K562 (cell line): ENCODE data around the gene CORO6. TPM values are rescaled to one million over a fixed set of nuclear protein-coding genes. Genes with fewer than 3 reads are reported as not detected.

Experiments
- ATAC-seq: fragments of 200-7000 bp; cut with Tn5 transposase; 3 replicates; pipeline ENCODE4 v1.9.1; 2020; ENCODE audit warnings: moderate library complexity
- BruUV-seq: library from RNA; stranded (reverse); fragments of 400-500 nt; replicated peaks from 2 replicates; lab custom pipeline; 2021; lab: Mats Ljungman, UMichigan
- CTCF ChIA-PET: fragments of 300-600 bp; formaldehyde crosslinking; extraction: SDS; loops from one replicate; lab custom pipeline; 2021; ENCODE audit warnings: low intra/inter-chr PET ratio; lab: Yijun Ruan, JAX
- POLR2A ChIA-PET: fragments of 300-600, 350-650 bp; sonication (Branson Sonifier 250); formaldehyde crosslinking; extraction: SDS; loops from one replicate; lab custom pipeline; 2021; ENCODE audit warnings: antibody characterized with exemption, inconsistent platforms; lab: Yijun Ruan, JAX
- DNase-seq, 4 experiments: peaks; one replicate each; pipeline versions ENCODE4 v3.0.0 to v3.0.0-alpha.2; 2011 to 2018; ENCODE audit warnings: low spot score in 3 of 4, mixed read lengths in 3 of 4; ENCODE audit errors: extremely low read depth in 1 of 4
- FAIRE-seq: peaks from 2 replicates; lab custom pipeline; 2011; peaks lifted over from hg19 to GRCh38; lab: Jason Lieb, UNC
- H2AFZ ChIP-seq: 2 replicates; pipeline ENCODE4 v1.6.0; 2011; ENCODE audit warnings: low read depth, low read length, control low read depth, inconsistent platforms
- H3K27ac ChIP-seq: fragments of 200-600 bp; 3 replicates; pipeline ENCODE4 v1.8.0; 2011; ENCODE audit warnings: low read depth, mild to moderate bottlenecking, control low read depth, inconsistent platforms, low read length, moderate library complexity, mixed read lengths; ENCODE audit errors: extremely low read depth
- H3K27me3 ChIP-seq, 2 experiments: fragments of 300-600 bp in 1 of 2; 2 replicates in 1 of 2; 3 replicates in 1 of 2; pipeline versions ENCODE4 v1.6.0 to v1.8.0; 2011; ENCODE audit warnings: inconsistent platforms in 2 of 2, low read length in 2 of 2, mild to moderate bottlenecking in 1 of 2, mixed read lengths in 1 of 2, moderate library complexity in 1 of 2; ENCODE audit not compliant: control insufficient read depth in 2 of 2, insufficient read depth in 2 of 2
- H3K36me3 ChIP-seq: fragments of 300-600 bp; 3 replicates; pipeline ENCODE4 v1.8.0; 2011; ENCODE audit warnings: mild to moderate bottlenecking, low read length, inconsistent platforms; ENCODE audit not compliant: control insufficient read depth, insufficient read depth
- H3K4me1 ChIP-seq, 2 experiments: fragments of 200-600 bp in 1 of 2; replicated peaks in 1 of 2; 2 replicates in 1 of 2; 3 replicates in 1 of 2; pipeline versions ENCODE4 v1.5.1 to v1.8.0; 2011; ENCODE audit warnings: inconsistent platforms in 2 of 2, low read length in 2 of 2, mild to moderate bottlenecking in 1 of 2, mixed read lengths in 1 of 2, moderate library complexity in 1 of 2; ENCODE audit not compliant: control insufficient read depth in 2 of 2, insufficient read depth in 2 of 2
- H3K4me2 ChIP-seq: 2 replicates; pipeline ENCODE4 v1.6.1; 2011; ENCODE audit warnings: low read length, control low read depth, inconsistent platforms, mixed read lengths; ENCODE audit not compliant: insufficient read depth
- H3K4me3 ChIP-seq: fragments of 200-600 bp; sonication (generic), shearing (Covaris generic); 2 replicates; pipeline ENCODE4 v1.5.1; 2016; ENCODE audit warnings: control low read depth, inconsistent platforms
- H3K79me2 ChIP-seq: fragments of 200-600 bp; 3 replicates; pipeline ENCODE4 v1.8.0; 2011; ENCODE audit warnings: low read length, inconsistent platforms; ENCODE audit not compliant: control insufficient read depth, insufficient read depth
- H3K9ac ChIP-seq, 2 experiments: 2 replicates each; pipeline versions ENCODE4 v1.6.0 to v1.6.1; 2011; ENCODE audit warnings: low read depth in 2 of 2, low read length in 2 of 2, control low read depth in 1 of 2, inconsistent platforms in 1 of 2, mild to moderate bottlenecking in 1 of 2, mixed read lengths in 1 of 2; ENCODE audit not compliant: insufficient read depth in 1 of 2
- H3K9me1 ChIP-seq: one replicate; pipeline ENCODE4 v1.6.0; 2011; ENCODE audit warnings: inconsistent platforms, mild to moderate bottlenecking, low read length, moderate library complexity; ENCODE audit not compliant: control insufficient read depth, insufficient read depth
- H3K9me3 ChIP-seq: replicated peaks from 2 replicates; pipeline ENCODE4 v1.5.1; 2011; ENCODE audit warnings: low read depth, low read length, inconsistent platforms; ENCODE audit not compliant: control insufficient read depth, insufficient read depth
- H4K20me1 ChIP-seq: replicated peaks from 2 replicates; pipeline ENCODE4 v1.6.1; 2011; ENCODE audit warnings: low read length, inconsistent platforms, mixed read lengths; ENCODE audit not compliant: control insufficient read depth, insufficient read depth
- BACH1 ChIP-seq: fragments of 200-800 bp; sonication (Bioruptor generic); IDR thresholded peaks from 2 replicates; pipeline ENCODE4 v1.6.1; 2016; ENCODE audit warnings: missing genetic modification characterization, missing compliant biosample characterization
- CBX5 ChIP-seq: IDR thresholded peaks from 2 replicates; pipeline ENCODE4 v1.6.1; 2014; ENCODE audit warnings: low read depth, borderline replicate concordance
- ELK3 ChIP-seq: fragments of 450-650 bp; formaldehyde crosslinking; IDR thresholded peaks from 2 replicates; pipeline ENCODE4 v1.4.0; 2020; ENCODE audit warnings: mild to moderate bottlenecking
- HBP1 ChIP-seq: fragments of 450-650 bp; formaldehyde crosslinking; IDR thresholded peaks from 2 replicates; pipeline ENCODE4 v1.4.0; 2022; ENCODE audit warnings: missing genetic modification characterization
- MAX ChIP-seq: sonication (generic); formaldehyde crosslinking; IDR thresholded peaks from 2 replicates; pipeline ENCODE4 v1.9.0; 2022; ENCODE audit warnings: mild to moderate bottlenecking, missing genetic modification reagents
- NFYB ChIP-seq: IDR thresholded peaks from 2 replicates; pipeline ENCODE4 v1.6.1; 2011; ENCODE audit warnings: mild to moderate bottlenecking, moderate library complexity; ENCODE audit not compliant: insufficient read length; ENCODE audit errors: extremely low read depth
- NR2F6 ChIP-seq: fragments of 450-650 bp; formaldehyde crosslinking; IDR thresholded peaks from 2 replicates; pipeline ENCODE4 v1.4.0; 2020; ENCODE audit warnings: mild to moderate bottlenecking
- NR3C1 ChIP-seq: sonication (generic); formaldehyde crosslinking; IDR thresholded peaks from 2 replicates; pipeline ENCODE4 v1.8.1; 2022; ENCODE audit warnings: missing genetic modification reagents
- RCOR1 ChIP-seq, 2 experiments: IDR thresholded peaks; 2 replicates each; pipeline ENCODE4 v1.6.1; 2012; ENCODE audit warnings: low read depth in 2 of 2, low read length in 2 of 2, borderline replicate concordance in 1 of 2, improper control_type of control experiment in 1 of 2
- SMARCE1 ChIP-seq: fragments of 450-650 bp; IDR thresholded peaks from 2 replicates; pipeline ENCODE4 v1.7.1; 2016; ENCODE audit warnings: mild to moderate bottlenecking
- TBP ChIP-seq: optimal IDR thresholded peaks from 2 replicates; pipeline ENCODE3; 2011; ENCODE audit warnings: low read depth, low read length, improper control_type of control experiment
- TOE1 ChIP-seq, 2 experiments: fragments of 450-650 bp in 1 of 2; sonication (generic) in 1 of 2; formaldehyde crosslinking in 1 of 2; IDR thresholded peaks; 2 replicates each; pipeline versions ENCODE4 v1.7.1 to v1.8.0; 2016 to 2022; ENCODE audit warnings: borderline replicate concordance in 2 of 2, mild to moderate bottlenecking in 2 of 2, antibody characterized with exemption in 1 of 2, inconsistent platforms in 1 of 2, low read depth in 1 of 2, missing genetic modification reagents in 1 of 2, moderate library complexity in 1 of 2
- ZBED1 ChIP-seq: IDR thresholded peaks from 2 replicates; pipeline ENCODE4 v1.6.1; 2014
- ZHX1 ChIP-seq: fragments of 150-350 bp; conservative IDR thresholded peaks from 2 replicates; pipeline ENCODE4 v1.6.1; 2014; ENCODE audit warnings: low read length
- ZNF133 ChIP-seq: fragments of 250-450 bp; sonication (Bioruptor Pico); IDR thresholded peaks from 2 replicates; pipeline ENCODE4 v1.4.0; 2020; ENCODE audit warnings: mild to moderate bottlenecking
- ZNF644 ChIP-seq: fragments of 200-800 bp; sonication (Bioruptor generic); IDR thresholded peaks from 2 replicates; pipeline ENCODE4 v1.6.1; 2016; ENCODE audit warnings: low read depth, missing genetic modification characterization, missing compliant biosample characterization
- ZNF830 ChIP-seq: fragments of 250-450 bp; sonication (Bioruptor Pico); IDR thresholded peaks from 2 replicates; pipeline ENCODE4 v1.5.0; 2021; ENCODE audit warnings: mild to moderate bottlenecking
- WGBS: fragments of 100-300 bp; shearing (Covaris generic); methylation state at CpG from one replicate; pipeline ENCODE4 v1.1.6; 2016; ENCODE audit warnings: low coverage, mixed read lengths; ENCODE audit not compliant: insufficient coverage; ENCODE audit errors: missing lambda C conversion rate; 5-methylcytosine and 5-hydroxymethylcytosine counted together
- in situ Hi-C: fragments of 300-500 bp; cut with MboI; formaldehyde crosslinking; loops from 4 replicates; pipeline ENCODE4 v1.15.0; 2018; ENCODE audit warnings: inconsistent platforms, mixed read lengths
- intact Hi-C: fragments of 100-400 bp; cut with micrococcal nuclease; formaldehyde crosslinking; loops from 2 replicates; pipeline ENCODE4 v1.14.2; 2022
- polyA plus RNA-seq, 8 experiments: library from polyadenylated mRNA; depleted of rRNA in 4 of 8; stranded (reverse) in 5 of 8; unstranded in 3 of 8; fragments of >200 nt; fragmentation: Nextera tagmentation in 2 of 8; fragmentation: Illumina TruSeq in 1 of 8; extraction: Ambion mirVana in 2 of 8; extraction: Trizol in 1 of 8; gene quantifications; 2 replicates each; pipeline versions ENCODE4 v1.2.1 to v1.2.3, GENCODE V29; 2011 to 2014; ENCODE audit warnings: inconsistent platforms in 1 of 8, missing spikeins in 1 of 8
- total RNA-seq, 7 experiments: library from RNA; depleted of rRNA in 6 of 7; stranded (reverse); fragments of >200 nt in 6 of 7; fragmentation: Illumina TruSeq in 2 of 7; extraction: Trizol in 2 of 7; gene quantifications; 2 replicates each; pipeline versions ENCODE4 v1.2.1 to v1.2.3, GENCODE V29; 2011 to 2021; ENCODE audit warnings: low replicate concordance in 1 of 7

Gene CORO6
- total and polyA plus RNA-seq, 9 of the 15 experiments (the other 6 are each of a cell fraction or from before 2014, with no cell fraction given), result 0.04 to 11.9 (median 2.4) TPM

- Histone ChIP-seq H4K20me1 (no peaks in the 10 kb centered on the region), H3K9ac (peak overlapping the region in 1 of 2 experiments; percentile 79; a peak in 2 of 4 replicates), H3K4me1 (peaks cover 0 to 13% of the 10 kb centered on the region in 2 experiments; a peak in 2 of 5 replicates), H2AFZ (no peak overlapping the region), H3K36me3 (peaks cover 3% of the 10 kb centered on the region; the same call in 1 of the 3 replicates), H3K79me2 (no peaks in the 10 kb centered on the region), H3K9me1 (peaks cover 7% of the 10 kb centered on the region), H3K27me3 (no peaks in the 10 kb centered on the region), H3K27ac (no peak overlapping the region), H3K4me3 (no peak overlapping the region), H3K4me2 (no peak overlapping the region), H3K9me3 (no peaks in the 10 kb centered on the region)
- ChIA-PET CTCF (interaction anchor here (0.7 kb wide), 1 partner anchor 961 kb away, joined by 3 read pairs; no protein-coding TSS in a partner anchor), POLR2A (no interaction called here)
- DNase-seq (no peak), ATAC-seq (no peak), FAIRE-seq (no peak)
- 55% methylated on average over 23 of the region's 29 CpGs for WGBS
- BruUV-seq, result no TSS peak
- TF ChIP-seq ZNF133 (CRISPR knock-in tag) (no peak), SMARCE1 (no peak), ZNF644 (no peak), CBX5 (no peak), HBP1 (CRISPR knock-in tag) (no peak), NR3C1 (CRISPR knock-in tag) (no peak), ZNF830 (CRISPR knock-in tag) (no peak), MAX (CRISPR knock-in tag) (no peak), TOE1 (IDR thresholded peaks at IDR 0.05; ENCODE audit: borderline replicate concordance) (no peak), TOE1 (CRISPR knock-in tag; IDR thresholded peaks at IDR 0.05; ENCODE audit: borderline replicate concordance, low read depth) (no peak), NFYB (no peak), ZHX1 (no peak), RCOR1 (IDR thresholded peaks at IDR 0.05; ENCODE audit: borderline replicate concordance in 1 of 2, low read depth in 2 of 2, low read length in 2 of 2) (no peak), NR2F6 (CRISPR knock-in tag) (no peak), TBP (no peak), BACH1 (tag) (no peak), ZBED1 (no peak), ELK3 (CRISPR knock-in tag) (no peak)
- in situ Hi-C loops, result no loop called here
- intact Hi-C loops, result no loop called here
Observed at GRCh38 chr17:29607557-29608195, 15.0 kb downstream of the CORO6 start.
